ENCODE results near the gene ZKSCAN4. TPM values are rescaled to one million over a fixed set of nuclear protein-coding genes. Genes with fewer than 3 reads are reported as not detected.

Gene ZKSCAN4
- total RNA-seq, 1 donor from 2014 or later: 6.4 TPM

DNA sequence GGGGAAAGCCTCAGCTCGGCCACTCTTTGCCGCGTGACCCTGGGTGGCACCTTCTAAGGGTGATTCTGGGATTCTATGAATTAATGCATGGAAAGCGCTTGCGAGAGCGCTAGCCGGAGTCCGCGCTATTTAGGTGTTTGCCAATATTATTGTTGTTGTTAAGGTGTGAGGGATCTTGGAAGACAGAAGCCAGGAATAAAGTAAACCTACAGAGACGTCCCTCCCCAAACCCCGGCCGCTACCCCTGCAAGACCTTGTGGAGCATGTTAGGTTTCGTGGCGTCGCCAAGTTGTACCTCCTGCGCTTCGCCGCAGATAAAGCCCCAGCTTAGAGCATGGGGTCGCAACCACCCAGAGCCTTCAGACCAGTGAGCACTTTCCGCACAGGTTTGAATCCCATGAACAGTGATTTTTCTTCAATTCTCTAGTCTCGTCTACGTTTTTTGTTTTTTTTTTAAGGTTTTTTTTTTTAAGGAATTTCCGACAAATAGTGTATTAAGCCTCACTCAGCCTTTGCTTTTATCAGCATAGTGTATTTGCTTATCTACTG lies 43.9 kb downstream of the ZKSCAN4 start:
- no peak for DNase-seq (ENCODE audit: low spot score)

DNA sequence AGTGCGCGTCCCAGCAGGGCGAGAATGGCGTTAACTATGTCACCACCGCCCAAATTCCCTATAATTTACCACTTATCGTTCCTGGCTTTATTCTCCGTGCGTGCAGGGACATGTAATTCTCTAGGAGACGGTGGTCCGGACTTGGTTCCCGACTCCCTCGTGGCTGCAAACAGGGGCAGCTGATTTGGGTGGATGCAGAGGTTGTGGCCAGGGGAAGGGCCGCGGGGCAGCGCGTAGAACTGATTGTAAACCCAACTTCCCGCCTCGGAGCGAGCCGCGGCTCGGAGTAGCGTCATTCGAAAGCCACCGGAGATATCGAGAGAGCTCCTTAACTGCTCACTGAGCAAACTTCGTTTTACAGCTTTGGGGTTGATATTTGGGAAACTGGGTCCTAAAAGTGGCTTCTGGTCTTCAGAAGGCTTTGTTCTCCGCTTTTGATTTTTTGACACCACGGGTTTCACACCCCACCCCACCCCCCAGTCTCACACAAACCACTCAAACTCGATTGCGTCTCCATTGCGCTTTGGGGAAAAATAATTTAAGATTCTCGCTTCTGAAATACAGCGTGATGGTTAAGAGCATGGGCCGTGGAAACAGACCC lies 44.5 kb downstream of the ZKSCAN4 start:
- no peak for DNase-seq (ENCODE audit: low spot score)

DNA sequence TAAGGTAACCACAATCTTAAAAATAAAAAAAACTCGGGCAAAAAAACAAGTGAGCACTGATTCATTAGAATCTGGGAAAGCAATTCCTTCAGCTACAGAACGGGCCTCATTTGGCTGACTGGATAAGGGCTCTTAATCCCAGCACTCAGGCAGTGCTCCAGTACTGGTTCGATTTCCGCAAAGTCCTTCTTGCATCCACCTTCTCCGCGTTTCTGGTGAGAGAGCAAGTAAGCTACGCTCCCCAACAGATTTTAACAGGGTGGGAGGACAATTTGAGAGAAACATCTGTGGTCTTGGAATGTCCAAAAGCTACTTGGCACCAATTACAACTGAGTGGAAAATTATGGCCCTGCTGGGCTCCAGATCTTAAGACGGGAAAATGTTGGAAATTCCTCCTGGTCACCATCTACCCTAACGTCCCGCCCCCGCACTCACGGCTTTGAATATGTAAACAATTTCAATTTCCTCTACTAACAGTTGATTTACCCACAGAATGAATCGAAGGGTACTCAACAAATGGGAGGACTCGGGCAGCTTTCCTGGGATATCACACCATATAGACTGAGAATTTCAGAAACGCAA lies 45.0 kb downstream of the ZKSCAN4 start:
- no peak for DNase-seq (ENCODE audit: low spot score)

DNA sequence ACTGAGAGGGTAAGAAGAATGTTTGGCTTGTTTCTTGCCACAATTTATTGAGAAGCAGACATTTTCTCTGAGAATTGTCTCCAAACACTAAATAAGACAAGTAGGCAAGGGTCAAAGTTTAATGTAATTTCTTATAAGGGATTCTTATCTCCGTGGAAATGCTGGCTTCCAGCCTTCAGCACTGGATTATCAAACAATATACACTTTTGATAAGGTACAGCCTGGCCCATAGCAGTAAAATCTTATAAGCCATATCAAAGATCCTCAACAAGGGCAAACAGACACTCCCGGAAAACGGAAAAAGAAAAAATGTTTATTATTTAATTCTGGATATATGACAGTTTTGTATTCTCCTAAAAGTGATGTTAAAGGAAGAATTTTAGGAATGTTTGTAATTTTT lies 45.5 kb downstream of the ZKSCAN4 start:
- no peak for DNase-seq (ENCODE audit: low spot score)

DNA sequence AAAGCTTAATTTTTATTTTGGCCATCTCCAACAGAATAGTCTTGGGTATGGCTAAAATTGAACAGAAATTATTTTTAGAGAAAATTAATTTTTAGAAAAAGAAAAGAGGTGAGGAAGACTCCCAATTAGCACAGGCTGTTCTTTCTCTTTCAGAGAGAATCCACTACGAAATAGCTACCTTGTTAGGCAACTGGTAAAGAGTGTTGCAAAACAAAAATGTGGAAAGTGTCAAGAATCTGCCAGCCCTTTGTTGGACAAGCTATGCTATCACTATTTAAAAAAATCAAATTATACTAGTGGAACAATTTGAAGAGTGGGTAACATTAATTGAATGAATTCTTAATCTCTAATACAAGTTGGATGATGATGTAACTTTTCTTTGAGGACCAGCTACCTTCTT lies 46.2 kb downstream of the ZKSCAN4 start:
- no peak for DNase-seq (ENCODE audit: low spot score)

DNA sequence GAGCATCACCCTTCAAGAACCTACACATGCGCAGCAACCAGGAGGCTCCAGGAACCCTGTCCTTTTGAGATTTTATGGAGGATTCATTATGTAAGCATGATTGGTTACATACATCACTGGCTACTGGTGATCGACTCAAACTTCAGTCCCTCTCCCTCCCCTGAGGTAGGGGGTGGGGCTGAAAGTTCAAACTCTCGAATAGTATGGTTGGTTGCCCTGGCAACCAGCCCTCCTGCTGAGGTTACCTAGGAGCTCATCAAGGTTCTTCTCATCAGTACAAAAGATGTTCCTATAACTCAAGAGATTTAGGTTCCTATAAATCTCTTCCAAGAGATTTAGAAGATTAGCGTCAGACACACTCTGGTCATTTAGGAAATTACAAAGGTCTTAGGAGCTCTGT lies 48.9 kb downstream of the ZKSCAN4 start:
- DNase-seq (ENCODE audit: low spot score): no peak

DNA sequence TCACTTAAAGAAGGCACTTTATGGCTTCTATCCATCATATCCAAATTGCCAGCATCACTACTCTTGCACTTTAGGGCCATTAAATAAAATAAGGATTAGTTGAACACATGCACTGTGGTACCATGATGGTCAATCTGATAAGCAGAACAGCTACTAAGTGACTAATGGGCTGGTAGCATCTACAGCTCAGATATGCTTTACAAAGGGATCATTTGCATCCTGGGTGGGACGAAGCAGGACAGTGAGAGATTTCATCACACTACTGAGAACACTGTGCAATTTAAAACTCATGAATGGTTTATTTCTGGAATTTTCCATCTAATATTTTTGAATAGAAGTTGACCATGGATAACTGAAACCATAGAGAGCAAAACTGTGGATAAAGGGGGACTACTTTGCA lies 52.0 kb downstream of the ZKSCAN4 start:
- no peak for DNase-seq (ENCODE audit: low spot score)

Other genes starting within 250 kb of the ZKSCAN4 start
- 1.5 TPM for gene ZNF165, start 171.7 kb downstream of the ZKSCAN4 start, total RNA-seq
- gene ZSCAN16, start 127.7 kb downstream of the ZKSCAN4 start, total RNA-seq: 5.8 TPM
- gene ZKSCAN8, start 110.4 kb downstream of the ZKSCAN4 start, total RNA-seq: 16.5 TPM
- 10.8 TPM for gene ZSCAN9, start 27.0 kb downstream of the ZKSCAN4 start, total RNA-seq
- gene NKAPL, start 7.0 kb upstream of the ZKSCAN4 start, total RNA-seq: 1.9 TPM
- gene ZSCAN26, start 14.9 kb upstream of the ZKSCAN4 start, total RNA-seq: 17.2 TPM
- 1.8 TPM for gene PGBD1, start 29.3 kb upstream of the ZKSCAN4 start, total RNA-seq
- 38.4 TPM for gene ZSCAN31, start 83.9 kb upstream of the ZKSCAN4 start, total RNA-seq
- gene ZKSCAN3, start 97.7 kb upstream of the ZKSCAN4 start, total RNA-seq: 8.6 TPM
- 5.8 TPM for gene ZSCAN12, start 147.5 kb upstream of the ZKSCAN4 start, total RNA-seq
- 3.8 TPM for gene ZSCAN23, start 191.2 kb upstream of the ZKSCAN4 start, total RNA-seq